IPS-15b (cell line): ENCODE measurements around the gene CDHR3.

ENCODE experiments used
- H3K27me3 ChIP-seq: one replicate; pipeline ENCODE4 v1.6.1; 2013; ENCODE audit warnings: low read length; ENCODE audit not compliant: control insufficient read depth, insufficient read depth
- H3K36me3 ChIP-seq: one replicate; pipeline ENCODE4 v1.6.1; 2013; ENCODE audit warnings: low read length; ENCODE audit not compliant: control insufficient read depth, insufficient read depth
- H3K4me1 ChIP-seq: one replicate; pipeline ENCODE4 v1.6.1; 2013; ENCODE audit warnings: mild to moderate bottlenecking, low read length; ENCODE audit not compliant: control insufficient read depth, insufficient read depth
- H3K4me3 ChIP-seq: one replicate; pipeline ENCODE4 v1.5.1; 2013; ENCODE audit warnings: low read depth, low read length
- H3K9ac ChIP-seq: one replicate; pipeline ENCODE4 v1.6.1; 2013; ENCODE audit warnings: low read depth, mild to moderate bottlenecking, low read length
- H3K9me3 ChIP-seq: one replicate; pipeline ENCODE4 v1.6.1; 2013; ENCODE audit warnings: mild to moderate bottlenecking, low read length; ENCODE audit not compliant: control insufficient read depth, insufficient read depth

Gene CDHR3

DNA sequence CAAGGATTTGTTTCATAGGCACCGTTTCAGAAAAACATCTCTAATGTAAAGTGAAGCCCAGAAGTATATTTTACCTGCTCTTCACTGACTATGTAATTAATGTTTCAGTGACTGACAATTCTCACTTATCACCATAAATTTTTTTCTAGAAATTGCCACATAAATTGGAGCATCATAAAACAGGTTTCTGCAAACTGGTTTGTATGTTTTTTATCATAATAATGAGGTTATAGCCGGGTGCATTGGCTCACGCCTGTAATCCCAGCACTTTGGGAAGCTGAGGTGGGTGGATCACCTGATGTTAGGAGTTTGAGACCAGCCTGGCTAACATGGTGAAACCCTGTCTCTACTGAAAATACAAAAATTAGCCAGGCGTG is 109.6 kb downstream of the CDHR3 start:
- no peak overlapping the region for H3K9ac ChIP-seq
- H3K4me1 ChIP-seq: no peaks in the 10 kb centered on the region
- no peak overlapping the region for H3K4me3 ChIP-seq
- H3K27me3 ChIP-seq: no peaks in the 10 kb centered on the region
- no peaks in the 10 kb centered on the region for H3K9me3 ChIP-seq
- H3K36me3 ChIP-seq: no peaks in the 10 kb centered on the region

DNA sequence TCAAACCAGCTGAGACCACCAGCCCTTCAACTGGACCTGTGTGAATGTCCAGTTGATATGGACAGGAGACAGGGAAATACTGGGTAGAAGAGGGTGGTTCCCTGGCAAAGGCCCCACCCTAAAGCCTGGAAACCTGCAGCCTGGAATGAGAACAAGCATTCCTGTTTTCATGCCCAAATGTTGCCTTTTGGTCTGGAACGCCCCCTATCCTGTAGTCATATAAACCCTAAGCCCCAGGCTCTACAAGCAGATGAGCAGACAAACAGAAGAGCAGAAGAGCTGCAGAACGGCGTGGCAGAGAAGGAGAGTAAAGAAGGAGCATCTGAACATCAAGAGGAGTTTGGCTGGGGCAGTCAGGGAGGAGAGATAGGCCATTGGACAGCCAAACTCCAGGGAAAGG is 110.6 kb downstream of the CDHR3 start:
- H3K36me3 ChIP-seq: no peaks in the 10 kb centered on the region
- H3K27me3 ChIP-seq: no peaks in the 10 kb centered on the region
- H3K9ac ChIP-seq: no peak overlapping the region
- no peak overlapping the region for H3K4me3 ChIP-seq
- no peaks in the 10 kb centered on the region for H3K9me3 ChIP-seq
- no peaks in the 10 kb centered on the region for H3K4me1 ChIP-seq

DNA sequence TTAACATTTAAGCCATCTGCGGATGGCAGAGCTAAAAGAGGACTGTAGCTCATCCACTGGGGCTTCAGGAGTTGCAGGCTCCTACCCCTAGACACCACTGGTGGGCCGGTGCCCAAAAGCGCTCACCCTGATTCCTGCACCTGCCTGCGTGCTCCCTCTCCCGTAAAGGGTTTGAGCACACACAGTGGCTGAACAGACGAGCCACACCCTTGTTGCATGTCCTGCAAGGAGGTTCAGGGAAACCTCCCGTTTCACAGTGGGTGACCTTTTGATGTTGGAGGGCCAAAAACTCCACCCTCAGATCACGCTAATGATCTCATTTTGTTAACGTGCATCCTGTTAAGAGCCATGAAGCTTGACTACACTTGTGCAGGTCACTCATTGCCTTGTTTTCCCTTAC is 111.2 kb downstream of the CDHR3 start:
- H3K27me3 ChIP-seq: no peaks in the 10 kb centered on the region
- H3K9ac ChIP-seq: no peak overlapping the region
- no peaks in the 10 kb centered on the region for H3K36me3 ChIP-seq
- H3K4me3 ChIP-seq: no peak overlapping the region
- no peaks in the 10 kb centered on the region for H3K9me3 ChIP-seq
- no peaks in the 10 kb centered on the region for H3K4me1 ChIP-seq

DNA sequence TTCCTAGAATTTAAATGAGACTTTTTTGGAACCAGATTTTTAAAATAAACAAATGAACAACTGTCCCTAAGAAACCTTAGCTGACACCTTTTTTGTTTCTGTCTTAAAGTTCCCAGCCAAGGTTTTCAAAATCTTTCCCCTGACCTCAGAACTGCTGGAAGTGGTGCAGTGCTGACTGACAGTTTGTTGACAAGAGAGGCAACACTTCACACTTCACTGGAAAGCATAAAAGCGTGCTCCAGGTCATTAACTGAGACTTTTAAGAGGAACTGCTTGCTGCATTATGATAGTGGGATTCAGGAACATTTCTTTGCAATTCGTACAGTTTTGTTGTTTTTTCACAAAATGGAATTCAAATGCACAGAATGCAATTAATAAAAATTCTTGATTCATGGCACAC is 112.9 kb downstream of the CDHR3 start:
- no peaks in the 10 kb centered on the region for H3K9me3 ChIP-seq
- H3K27me3 ChIP-seq: no peaks in the 10 kb centered on the region
- no peaks in the 10 kb centered on the region for H3K36me3 ChIP-seq
- H3K4me1 ChIP-seq: no peaks in the 10 kb centered on the region
- H3K9ac ChIP-seq: no peak overlapping the region
- no peak overlapping the region for H3K4me3 ChIP-seq

DNA sequence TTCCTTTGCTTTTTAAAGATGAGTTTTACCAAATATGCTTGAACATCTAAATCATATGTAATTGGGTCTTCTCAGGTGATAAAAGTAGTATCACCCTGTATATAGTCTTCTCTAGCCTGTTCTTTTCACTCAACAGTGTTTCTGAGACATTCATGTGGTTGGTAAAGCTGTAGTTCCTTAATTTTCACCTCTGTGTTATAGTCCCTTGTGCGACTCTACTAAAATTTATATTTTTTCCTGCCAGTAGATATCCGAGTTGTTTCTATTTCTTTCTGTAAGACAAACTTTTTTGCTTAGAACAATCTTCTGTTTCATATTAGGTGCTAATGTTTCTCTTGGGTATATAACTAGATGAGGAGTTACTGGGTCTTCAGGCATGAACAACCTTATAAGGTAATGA is 113.5 kb downstream of the CDHR3 start:
- H3K9ac ChIP-seq: no peak overlapping the region
- no peaks in the 10 kb centered on the region for H3K4me1 ChIP-seq
- no peak overlapping the region for H3K4me3 ChIP-seq
- H3K9me3 ChIP-seq: no peaks in the 10 kb centered on the region
- no peaks in the 10 kb centered on the region for H3K27me3 ChIP-seq
- no peaks in the 10 kb centered on the region for H3K36me3 ChIP-seq

DNA sequence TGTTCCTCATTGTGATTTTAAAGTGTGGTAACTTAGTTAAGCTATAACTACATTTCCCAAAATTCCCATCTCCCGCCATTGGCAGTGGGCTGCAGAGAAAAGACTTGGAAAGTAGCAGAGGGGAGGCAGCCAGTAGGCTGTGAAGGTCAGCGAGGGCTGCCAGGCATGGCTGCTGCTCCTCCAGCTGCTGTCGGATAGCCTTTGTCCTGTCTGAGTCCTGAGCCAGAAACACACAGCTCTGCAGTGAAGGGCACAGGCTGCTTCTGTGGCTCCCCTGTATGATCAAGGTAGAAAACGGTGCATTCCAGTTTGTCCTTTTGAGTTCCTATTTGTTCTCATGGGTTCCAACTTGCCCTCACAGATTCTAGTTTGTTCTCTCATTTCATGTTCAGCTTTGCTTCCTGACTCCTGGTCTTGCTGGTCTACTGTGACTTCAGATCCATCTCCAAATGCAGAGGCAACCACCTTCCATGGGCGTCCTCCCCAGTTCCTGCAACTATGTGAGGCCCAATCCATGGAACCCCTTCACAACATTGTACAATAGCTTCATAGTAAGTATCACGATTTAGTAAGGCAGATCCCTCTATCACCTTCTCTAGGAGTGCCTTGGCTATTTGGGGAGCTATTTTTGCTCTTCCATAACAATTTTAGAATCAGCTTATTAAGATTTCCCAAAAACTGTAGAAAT is 117.4 kb downstream of the CDHR3 start:
- H3K9me3 ChIP-seq: no peaks in the 10 kb centered on the region
- H3K36me3 ChIP-seq: no peaks in the 10 kb centered on the region
- H3K9ac ChIP-seq: no peak overlapping the region
- H3K4me1 ChIP-seq: no peaks in the 10 kb centered on the region
- no peaks in the 10 kb centered on the region for H3K27me3 ChIP-seq
- no peak overlapping the region for H3K4me3 ChIP-seq

DNA sequence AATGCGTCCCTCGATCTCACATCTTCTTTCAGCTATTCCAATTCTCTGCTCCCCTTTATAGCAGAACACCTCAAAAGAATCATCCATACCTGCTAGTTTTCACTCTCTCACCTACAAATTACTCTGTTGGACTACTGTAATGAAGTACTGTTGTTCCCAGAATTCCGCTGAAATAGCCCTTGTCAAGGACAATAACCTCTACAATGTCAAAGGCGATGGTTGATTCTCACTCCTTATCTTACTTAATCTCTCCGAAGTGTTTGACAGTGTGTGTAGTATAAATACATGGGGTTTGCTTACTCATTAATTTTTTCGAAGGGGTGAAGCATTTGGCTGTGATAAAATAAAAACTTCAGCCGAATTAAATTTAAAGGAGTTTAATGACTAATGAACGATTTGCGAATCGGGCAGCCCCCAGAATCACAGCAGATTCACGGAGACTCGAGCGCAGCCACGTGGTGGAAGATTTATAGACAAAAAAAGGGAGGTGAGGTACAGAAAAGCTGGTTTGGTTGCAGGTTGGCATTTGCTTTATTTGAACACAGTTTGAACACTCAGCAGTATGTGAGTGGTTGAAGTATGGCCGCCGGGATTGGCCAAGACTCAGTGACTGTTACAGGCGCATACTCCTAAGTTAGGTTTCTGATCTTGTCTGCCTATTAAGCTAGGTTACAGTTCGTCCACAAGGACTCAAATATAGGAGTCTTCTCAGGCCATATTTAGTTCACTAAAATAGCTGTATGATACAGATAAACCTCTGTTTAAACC is 119.2 kb downstream of the CDHR3 start:
- Histone ChIP-seq H3K36me3 (no peaks in the 10 kb centered on the region), H3K4me3 (no peak overlapping the region), H3K9ac (no peak overlapping the region), H3K27me3 (no peaks in the 10 kb centered on the region), H3K9me3 (no peaks in the 10 kb centered on the region), H3K4me1 (no peaks in the 10 kb centered on the region)
